ENCODE data around the gene TBCCD1. TPM values are rescaled to one million over a fixed set of nuclear protein-coding genes. Genes with fewer than 3 reads are reported as not detected.

TBCCD1 gene
- total and polyA plus RNA-seq, 2 of the 8 experiments (the other 6 are each of a cell fraction or from before 2014, with no cell fraction given): 11.3 to 13.9 TPM

- Histone ChIP-seq H3K27ac (ENCODE audit: low read depth, low read length) (no peak overlapping the region; the same call in 1 of the 2 replicates), H2BK15ac (ENCODE audit: low read length) (no peak overlapping the region), H3K4me3 (ENCODE audit: extremely low read depth in 1 of 4, insufficient read depth in 2 of 4, low read depth in 3 of 4, low read length in 4 of 4) (peak overlapping the region; percentile 82 to 87 (median 84)), H3K4ac (replicated peaks; ENCODE audit: insufficient read length, low read depth, low read length) (no peak overlapping the region), H4K20me1 (replicated peaks in 1 of 2; ENCODE audit: control insufficient read depth in 1 of 2, insufficient read depth in 2 of 2, low read length in 2 of 2) (peaks cover 0 to 4% of the 10 kb centered on the region in 2 experiments), H3K79me2 (ENCODE audit: control insufficient read depth in 1 of 2, insufficient read depth in 2 of 2, low read length in 2 of 2) (peaks cover 0 to 21% of the 10 kb centered on the region in 2 experiments; a peak in 3 of 4 replicates), H3K18ac (ENCODE audit: extremely low read depth, low read length) (no peak overlapping the region), H3K14ac (ENCODE audit: insufficient read length) (no peak overlapping the region), H2AFZ (ENCODE audit: low read length) (peak overlapping the region; percentile 89; the same call in 1 of the 2 replicates), H3K27me3 (replicated peaks in 1 of 4; ENCODE audit: control insufficient read depth in 3 of 4, extremely low read depth in 1 of 4, insufficient read depth in 3 of 4, low read length in 3 of 4) (no peaks in the 10 kb centered on the region), H4K5ac (ENCODE audit: insufficient read length, low read depth, low read length) (no peak overlapping the region), H3K79me1 (ENCODE audit: low read depth, low read length) (peaks cover 3% of the 10 kb centered on the region), H2BK12ac (ENCODE audit: low read depth, low read length) (no peak overlapping the region), H4K91ac (replicated peaks; ENCODE audit: insufficient read length, low read length) (no peak overlapping the region), H2AK5ac (ENCODE audit: low read depth, low read length) (no peak overlapping the region), H3K9ac (replicated peaks in 1 of 4; ENCODE audit: extremely low read depth in 1 of 4, low read depth in 3 of 4, low read length in 3 of 4) (peak overlapping the region; percentile 52 to 95 (median 74)), H3K4me2 (ENCODE audit: insufficient read depth in 1 of 2, low read depth in 2 of 2, low read length in 2 of 2) (peak overlapping the region; percentile 91 to 99), H3K23me2 (ENCODE audit: low read depth, low read length) (peaks cover 16% of the 10 kb centered on the region), H3K9me3 (ENCODE audit: insufficient read depth in 2 of 2, low read depth in 1 of 2, low read length in 1 of 2) (no peaks in the 10 kb centered on the region), H3K23ac (ENCODE audit: insufficient read length) (no peak overlapping the region), H4K8ac (ENCODE audit: extremely low read depth, insufficient read depth, low read length) (peak overlapping the region; percentile 66; the same call in 1 of the 2 replicates), H3K4me1 (replicated peaks in 1 of 4; ENCODE audit: control insufficient read depth in 3 of 4, insufficient read depth in 4 of 4, low read length in 3 of 4) (peaks cover 0 to 11% (median 4%) of the 10 kb centered on the region in 4 experiments; a peak in 6 of 7 replicates), H2BK120ac (replicated peaks; ENCODE audit: low read depth, low read length) (no peak overlapping the region), H2BK5ac (ENCODE audit: low read depth, low read length) (no peak overlapping the region), H2BK20ac (ENCODE audit: low read length) (no peak overlapping the region), H3K56ac (replicated peaks; ENCODE audit: insufficient read length, low read depth, low read length) (no peak overlapping the region), H3K36me3 (ENCODE audit: control insufficient read depth in 2 of 4, insufficient read depth in 4 of 4, low read length in 3 of 4) (peaks cover 5 to 18% (median 12%) of the 10 kb centered on the region in 4 experiments; a peak in 7 of 8 replicates)
- ChIA-PET CTCF (ENCODE audit: partially characterized antibody) (interaction anchor here (0.8 to 1.7 kb wide), 4 partner anchors 9 to 1145 kb away, joined by 3 to 5 read pairs (median 4); no protein-coding TSS in a partner anchor), POLR2A (ENCODE audit: partially characterized antibody) (interaction anchor here (0.8 to 9.0 kb wide), 14 partner anchors 9 to 632 kb away, joined by 3 to 96 read pairs (median 4); partner anchors contain the start of genes EIF4A2, RFC4 and TRA2B)
- 27% methylated on average over 7 of the region's 7 CpGs; no CpG with 5 or more reads in 1 of the 2 experiments for WGBS, 2 experiments (ENCODE audit: extremely low coverage in 1 of 2, insufficient coverage in 1 of 2, insufficient read length in 1 of 2, insufficient replicate concordance in 2 of 2, low coverage in 1 of 2, low lambda C conversion rate in 2 of 2, missing lambda C conversion rate in 1 of 2)
- FAIRE-seq: no peak
- DNase-seq (ENCODE audit: low read depth in 1 of 2, low spot score in 2 of 2): no peak
- TF ChIP-seq KDM5A (IDR thresholded peaks at IDR 0.05; ENCODE audit: low read length) (no peak), ATF2 (IDR thresholded peaks at IDR 0.05; ENCODE audit: low read length) (no peak), TBP (IDR thresholded peaks at IDR 0.05; ENCODE audit: low read depth, low read length) (no peak), JUN (IDR thresholded peaks at IDR 0.05; ENCODE audit: low read depth, low read length) (no peak), BCL11A (IDR thresholded peaks at IDR 0.05; ENCODE audit: low read depth in 2 of 2, low read length in 2 of 2) (no peak), CREB1 (IDR thresholded peaks at IDR 0.05) (no peak), HDAC6 (IDR thresholded peaks at IDR 0.05; ENCODE audit: low read depth, low read length) (no peak), GTF2F1 (IDR thresholded peaks at IDR 0.05; ENCODE audit: borderline replicate concordance, low read depth, low read length) (no peak)
Measured at GRCh38 chr3:186569779-186570095, 2.6 kb upstream of the TBCCD1 start.
